HCT116 (cell line): ENCODE measurements around the gene STARD5. TPM values are rescaled to one million over a fixed set of nuclear protein-coding genes. Genes with fewer than 3 reads are reported as not detected.

Source experiments
- ATAC-seq: fragments of 200-7000 bp; cut with Tn5 transposase; 2 replicates; pipeline ENCODE4 v1.9.1; 2020; ENCODE audit warnings: mild to moderate bottlenecking, moderate library complexity
- BruUV-seq: library from RNA; stranded (reverse); fragments of 400-500 nt; replicated peaks from 2 replicates; lab custom pipeline; 2021; lab: Mats Ljungman, UMichigan
- CTCF ChIA-PET: fragments of 300-600 bp; sonication (Branson Sonifier 250); formaldehyde crosslinking; loops from one replicate; lab custom pipeline; 2021; ENCODE audit warnings: antibody characterized with exemption; lab: Charles Lee
- POLR2A ChIA-PET: fragments of 300-600, 350-600 bp; sonication (Branson Sonifier 250); formaldehyde crosslinking; loops from one replicate; lab custom pipeline; 2021; ENCODE audit warnings: antibody characterized with exemption; lab: Charles Lee
- RAD21 ChIA-PET, 2 experiments: fragments of 300-600 bp; sonication (Branson Sonifier 250); formaldehyde crosslinking; loops; one replicate each; lab custom pipeline; 2023; ENCODE audit warnings: low total read pairs in 2 of 2; ENCODE audit not compliant: uncharacterized antibody in 2 of 2, unreplicated experiment in 2 of 2, low non-redundant PET in 1 of 2; lab: Charles Lee
- DNase-seq: peaks from one replicate; pipeline ENCODE4 v3.0.0-alpha.2; 2010; ENCODE audit warnings: low read depth, low spot score
- H2AFZ ChIP-seq: fragments of 200-600 bp; shearing (Covaris generic), sonication (generic); 2 replicates; pipeline ENCODE4 v1.6.1; 2017; ENCODE audit warnings: low read depth, mixed run types, mixed read lengths, antibody characterized with exemption, low read length; ENCODE audit not compliant: poor library complexity, severe bottlenecking
- H3K27ac ChIP-seq: 2 replicates; pipeline ENCODE4 v1.5.1; 2012; ENCODE audit warnings: low read depth, low read length
- H3K27me3 ChIP-seq: fragments of 200-600 bp; sonication (generic); 2 replicates; pipeline ENCODE4 v1.6.1; 2016; ENCODE audit warnings: mixed run types, low read length, mixed read lengths; ENCODE audit not compliant: insufficient read depth
- H3K36me3 ChIP-seq, 2 experiments: fragments of 200-500 bp in 1 of 2; fragments of 200-600 bp in 1 of 2; sonication (Bioruptor generic) in 1 of 2; sonication (generic) in 1 of 2; 2 replicates each; pipeline versions ENCODE4 v1.5.1 to v1.6.1; 2014 to 2016; ENCODE audit warnings: low read length in 2 of 2, inconsistent platforms in 1 of 2, mixed read lengths in 1 of 2, mixed run types in 1 of 2; ENCODE audit not compliant: insufficient read depth in 2 of 2, control insufficient read depth in 1 of 2
- H3K4me1 ChIP-seq, 2 experiments: fragments of 200-600 bp in 1 of 2; sonication (generic) in 1 of 2; 2 replicates each; pipeline versions ENCODE4 v1.5.1 to v1.6.1; 2012 to 2017; ENCODE audit warnings: low read length in 2 of 2, inconsistent platforms in 1 of 2, mild to moderate bottlenecking in 1 of 2, mixed read lengths in 1 of 2, mixed run types in 1 of 2, moderate library complexity in 1 of 2; ENCODE audit not compliant: insufficient read depth in 2 of 2, control insufficient read depth in 1 of 2
- H3K4me2 ChIP-seq: fragments of 200-600 bp; sonication (generic); 2 replicates; pipeline ENCODE4 v1.6.1; 2017; ENCODE audit warnings: mixed run types, low read length, mixed read lengths
- H3K4me3 ChIP-seq, 2 experiments: fragments of 200-600 bp in 1 of 2; sonication (generic) in 1 of 2; replicated peaks in 1 of 2; 2 replicates each; pipeline ENCODE4 v1.5.1; 2011 to 2016; ENCODE audit warnings: low read length in 2 of 2, control low read depth in 1 of 2, low read depth in 1 of 2, mild to moderate bottlenecking in 1 of 2, mixed read lengths in 1 of 2, mixed run types in 1 of 2
- H3K79me2 ChIP-seq: fragments of 200-600 bp; sonication (generic); 2 replicates; pipeline ENCODE4 v1.6.1; 2017; ENCODE audit warnings: mild to moderate bottlenecking, mixed run types, low read length, moderate library complexity, mixed read lengths; ENCODE audit not compliant: insufficient read depth
- H3K9ac ChIP-seq: fragments of 200-600 bp; sonication (generic); 2 replicates; pipeline ENCODE4 v1.6.1; 2016; ENCODE audit warnings: low read length, mixed read lengths
- H3K9me2 ChIP-seq: fragments of 200-600 bp; sonication (generic), shearing (Covaris generic); 2 replicates; pipeline ENCODE4 v1.6.1; 2017; ENCODE audit warnings: mixed run types, mild to moderate bottlenecking, moderate library complexity; ENCODE audit not compliant: insufficient read depth
- H3K9me3 ChIP-seq, 2 experiments: fragments of 200-500 bp in 1 of 2; fragments of 200-600 bp in 1 of 2; sonication (Bioruptor generic) in 1 of 2; sonication (generic) in 1 of 2; 2 replicates each; pipeline ENCODE4 v1.6.1; 2014 to 2017; ENCODE audit warnings: low read length in 2 of 2, mixed read lengths in 2 of 2, inconsistent platforms in 1 of 2, low read depth in 1 of 2, mild to moderate bottlenecking in 1 of 2, mixed run types in 1 of 2, moderate library complexity in 1 of 2; ENCODE audit not compliant: control insufficient read depth in 1 of 2, insufficient read depth in 1 of 2
- H4K20me1 ChIP-seq: fragments of 200-600 bp; sonication (generic), shearing (Covaris generic); 2 replicates; pipeline ENCODE4 v1.6.1; 2017; ENCODE audit warnings: mixed run types, mild to moderate bottlenecking, moderate library complexity; ENCODE audit not compliant: insufficient read depth
- ATF3 ChIP-seq: IDR thresholded peaks from 2 replicates; pipeline ENCODE4 v1.6.1; 2012
- CBX3 ChIP-seq: IDR thresholded peaks from 2 replicates; pipeline ENCODE4 v1.6.1; 2012; ENCODE audit warnings: low read depth
- CEBPB ChIP-seq: IDR thresholded peaks from 2 replicates; pipeline ENCODE4 v1.6.1; 2012; ENCODE audit warnings: low read depth
- CTCF ChIP-seq, 3 experiments: fragments of 200-600 bp in 1 of 3; sonication (generic) in 1 of 3; IDR thresholded peaks in 2 of 3; conservative IDR thresholded peaks in 1 of 3; 2 replicates each; pipeline ENCODE4 v1.5.1; 2012 to 2017; ENCODE audit warnings: low read depth in 2 of 3, low read length in 2 of 3, antibody characterized with exemption in 1 of 3, borderline replicate concordance in 1 of 3, control low read depth in 1 of 3, mild to moderate bottlenecking in 1 of 3, mixed read lengths in 1 of 3, mixed run types in 1 of 3, moderate library complexity in 1 of 3; ENCODE audit not compliant: insufficient read depth in 1 of 3
- EGR1 ChIP-seq: IDR thresholded peaks from 2 replicates; pipeline ENCODE4 v1.6.1; 2012; ENCODE audit warnings: low read depth
- EZH2 ChIP-seq: fragments of 200-600 bp; sonication (generic); IDR thresholded peaks from 2 replicates; pipeline ENCODE4 v1.6.1; 2017; ENCODE audit warnings: antibody characterized with exemption, mixed run types
- EZH2phosphoT487 ChIP-seq: fragments of 200-600 bp; IDR thresholded peaks from 2 replicates; pipeline ENCODE4 v1.6.1; 2018; ENCODE audit warnings: antibody characterized with exemption, borderline replicate concordance
- FOSL1 ChIP-seq: IDR thresholded peaks from 2 replicates; pipeline ENCODE4 v1.6.1; 2012; ENCODE audit warnings: low read depth
- JUND ChIP-seq: IDR thresholded peaks from 2 replicates; pipeline ENCODE4 v1.6.1; 2012
- MAX ChIP-seq: IDR thresholded peaks from 2 replicates; pipeline ENCODE4 v1.6.1; 2012
- POLR2A ChIP-seq: IDR thresholded peaks from 2 replicates; pipeline ENCODE4 v1.7.0; 2011; ENCODE audit warnings: borderline replicate concordance; ENCODE audit not compliant: insufficient read depth, insufficient read length; ENCODE audit errors: extremely low read depth
- POLR2AphosphoS5 ChIP-seq: IDR thresholded peaks from 2 replicates; pipeline ENCODE4 v1.6.1; 2011; ENCODE audit warnings: mild to moderate bottlenecking, low read depth, low read length, moderate library complexity
- RAD21 ChIP-seq: IDR thresholded peaks from 2 replicates; pipeline ENCODE4 v1.6.1; 2012; ENCODE audit warnings: low read depth, mild to moderate bottlenecking
- SIN3A ChIP-seq: IDR thresholded peaks from 2 replicates; pipeline ENCODE4 v1.6.1; 2012; ENCODE audit warnings: low read depth
- SP1 ChIP-seq: IDR thresholded peaks from 2 replicates; pipeline ENCODE4 v1.6.1; 2012; ENCODE audit warnings: low read depth
- SRF ChIP-seq: IDR thresholded peaks from 2 replicates; pipeline ENCODE4 v1.6.1; 2012; ENCODE audit warnings: low read depth
- TCF7L2 ChIP-seq: IDR thresholded peaks from 2 replicates; pipeline ENCODE4 v1.7.0; 2011; ENCODE audit warnings: borderline replicate concordance, inconsistent platforms; ENCODE audit not compliant: insufficient read depth, insufficient read length; ENCODE audit errors: extremely low read depth
- YY1 ChIP-seq: IDR thresholded peaks from 2 replicates; pipeline ENCODE4 v1.6.1; 2011; ENCODE audit warnings: low read length, low read depth, moderate library complexity, mild to moderate bottlenecking; ENCODE audit not compliant: insufficient replicate concordance; ENCODE audit errors: extremely low read depth
- ZFX ChIP-seq: fragments of 450-650 bp; IDR thresholded peaks from 2 replicates; pipeline ENCODE4 v1.6.1; 2017
- ZNF274 ChIP-seq: fragments of 200-500 bp; sonication (Bioruptor generic); IDR thresholded peaks from 2 replicates; pipeline ENCODE4 v1.6.1; 2014; ENCODE audit warnings: mild to moderate bottlenecking, low read depth, low read length, inconsistent platforms
- intact Hi-C: fragments of 100-400 bp; cut with micrococcal nuclease; formaldehyde crosslinking; loops from 2 replicates; pipeline ENCODE4 v1.10.0; 2022
- total RNA-seq: library from RNA; stranded (reverse); gene quantifications from one replicate; pipeline ENCODE4 v1.2.1, GENCODE V29; 2021; ENCODE audit not compliant: unreplicated experiment

The STARD5 gene
- total RNA-seq, 1 experiment from 2014 or later, result 4.0 TPM

- intact Hi-C loops, result no loop called here
- Histone ChIP-seq H3K79me2 (no peaks in the 10 kb centered on the region), H3K4me3 (no peak overlapping the region), H3K4me2 (no peak overlapping the region), H3K27me3 (no peaks in the 10 kb centered on the region), H3K4me1 (peaks cover 11 to 22% of the 10 kb centered on the region in 2 experiments), H2AFZ (no peak overlapping the region), H3K9me3 (no peaks in the 10 kb centered on the region), H4K20me1 (no peaks in the 10 kb centered on the region), H3K9me2 (no peaks in the 10 kb centered on the region), H3K36me3 (no peaks in the 10 kb centered on the region), H3K9ac (no peak overlapping the region), H3K27ac (no peak overlapping the region)
- CTCF ChIA-PET, result no interaction called here
- ATAC-seq (no peak), DNase-seq (no peak)
- TF ChIP-seq POLR2A, result no peak
- TF ChIP-seq EZH2, result no peak
- no peak for TF ChIP-seq ZNF274
- no peak for TF ChIP-seq JUND
- no peak for TF ChIP-seq ATF3
- no peak for TF ChIP-seq TCF7L2
- no peak for TF ChIP-seq MAX
- no peak for TF ChIP-seq YY1
- TF ChIP-seq CEBPB, result no peak
- TF ChIP-seq EZH2phosphoT487, result no peak
- no peak for TF ChIP-seq FOSL1
- no peak for TF ChIP-seq SP1
- no peak for TF ChIP-seq RAD21
- TF ChIP-seq CBX3, result no peak
- no peak for TF ChIP-seq CTCF (IDR thresholded peaks at IDR 0.05 in 2 of 3, conservative IDR thresholded peaks at IDR 0.05 in 1 of 3; ENCODE audit: borderline replicate concordance in 1 of 3, insufficient read depth in 1 of 3, low read depth in 2 of 3, low read length in 2 of 3)
- TF ChIP-seq SRF, result no peak
- TF ChIP-seq EGR1, result no peak
- no peak for TF ChIP-seq ZFX
- no peak for TF ChIP-seq POLR2AphosphoS5
- no peak for TF ChIP-seq SIN3A
- BruUV-seq, result no TSS peak
- POLR2A ChIA-PET, result no interaction called here
- RAD21 ChIA-PET, result no interaction called here
Observed at GRCh38 chr15:81296186-81296585, 27.8 kb downstream of the STARD5 start.
